ENCODE data around the gene GAS7.
"Not testable (repeated sequence)": the region's sequence is repeated elsewhere in the genome, so short reads cannot be mapped to it uniquely, and the experiment has no call there.

GAS7 gene

DNA sequence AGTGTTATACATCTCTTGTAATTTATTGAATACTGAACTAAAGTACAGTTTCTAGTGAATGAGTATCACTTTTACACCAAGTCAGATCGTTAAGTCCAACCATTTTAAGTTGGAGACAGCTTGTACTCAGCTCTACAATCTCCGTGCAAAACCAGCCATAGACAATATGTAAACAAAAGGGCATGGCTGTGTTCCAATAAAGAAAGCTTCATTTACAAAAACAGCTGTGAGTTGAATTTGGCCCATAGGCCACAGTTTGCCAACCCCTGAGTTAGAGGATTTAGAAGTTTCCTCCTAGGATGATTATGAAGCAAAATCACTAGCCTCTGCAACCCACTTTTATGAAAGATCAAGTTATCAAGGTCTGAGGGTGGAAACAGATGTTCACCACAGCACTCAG lies 187.7 kb downstream of the GAS7 start:
- no peak for DNase-seq

DNA sequence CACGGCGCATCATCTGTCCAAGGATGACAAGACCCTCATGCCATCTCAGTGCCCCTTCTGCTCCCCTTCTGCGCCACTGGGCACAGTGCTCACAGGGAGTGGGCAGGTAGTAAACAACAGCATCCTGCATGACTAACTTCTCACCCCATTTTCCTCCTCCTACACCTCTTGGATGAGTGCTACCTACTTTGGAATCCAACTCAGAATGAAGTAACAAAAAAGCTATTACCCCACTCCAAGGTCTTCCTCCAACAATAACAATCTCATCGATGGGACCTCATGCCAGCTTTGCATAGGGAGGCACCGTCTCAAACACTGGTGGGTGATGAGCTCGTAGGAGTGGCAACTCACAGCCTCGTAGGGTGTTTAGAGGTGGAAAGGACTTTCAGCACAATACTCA lies 194.7 kb downstream of the GAS7 start:
- DNase-seq, result no peak

DNA sequence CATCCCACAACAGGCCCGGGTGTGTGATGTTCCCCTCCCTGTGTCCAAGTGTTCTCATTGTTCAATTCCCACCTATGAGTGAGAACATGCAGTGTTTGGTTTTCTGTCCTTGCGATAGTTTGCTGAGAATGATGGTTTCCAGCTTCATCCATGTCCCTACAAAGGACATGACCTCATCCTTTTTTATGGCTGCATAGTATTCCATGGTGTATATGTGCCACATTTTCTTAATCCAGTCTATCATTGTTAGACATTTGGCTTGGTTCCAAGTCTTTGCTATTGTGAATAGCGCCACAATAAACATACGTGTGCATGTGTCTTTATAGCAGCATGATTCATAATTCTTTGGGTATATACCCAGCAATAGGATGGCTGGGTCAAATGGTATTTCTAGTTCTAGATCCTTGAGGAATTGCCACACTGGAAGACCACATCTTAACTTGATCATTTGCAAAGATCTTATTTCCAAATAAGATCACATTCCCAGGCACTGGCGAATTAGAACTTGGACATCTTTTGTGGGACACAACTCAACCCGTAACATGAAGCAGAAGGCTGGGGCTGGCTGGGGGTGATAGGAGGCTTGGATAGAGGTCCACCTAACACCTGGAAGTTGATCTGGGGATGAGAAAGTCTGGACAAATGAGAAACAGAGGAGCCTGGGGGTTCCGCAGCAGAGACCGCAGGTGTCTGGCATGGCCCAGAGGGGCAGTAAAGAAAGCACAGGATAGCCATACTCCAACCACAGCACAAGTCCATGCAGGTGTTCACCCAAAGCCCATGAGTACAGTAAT lies 195.6 kb downstream of the GAS7 start:
- not testable (repeated sequence) for DNase-seq

GRCh38 chr17:10001306-10001873 lies 197.0 kb downstream of the GAS7 start:
- DNase-seq, result no peak

GRCh38 chr17:9999919-10000695 lies 198.3 kb downstream of the GAS7 start:
- no peak for DNase-seq

- DNase-seq, result no peak
Measured at GRCh38 chr17:9998060-9998459, 200.3 kb downstream of the GAS7 start.

- no peak for DNase-seq
Measured at GRCh38 chr17:9994761-9995160, 203.6 kb downstream of the GAS7 start.

DNA sequence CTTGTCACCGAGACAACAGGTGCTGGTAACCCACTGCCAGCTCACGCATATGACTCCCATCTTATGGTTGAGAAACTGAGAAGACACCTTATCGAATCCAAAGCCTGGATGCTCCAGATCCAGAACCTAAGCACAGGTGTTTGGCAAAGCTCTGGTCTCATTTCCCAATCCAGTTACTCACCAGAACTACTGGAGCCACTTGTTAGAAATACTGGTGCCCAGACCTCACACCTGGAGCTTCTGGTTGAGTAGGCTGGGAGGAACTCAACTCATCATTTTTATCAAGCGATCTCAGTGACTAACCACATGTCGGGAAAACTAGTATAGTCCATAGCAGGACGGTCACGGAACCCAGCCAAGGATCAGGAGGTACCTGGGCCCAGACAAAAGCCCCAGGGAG lies 206.6 kb downstream of the GAS7 start:
- DNase-seq, result no peak

DNA sequence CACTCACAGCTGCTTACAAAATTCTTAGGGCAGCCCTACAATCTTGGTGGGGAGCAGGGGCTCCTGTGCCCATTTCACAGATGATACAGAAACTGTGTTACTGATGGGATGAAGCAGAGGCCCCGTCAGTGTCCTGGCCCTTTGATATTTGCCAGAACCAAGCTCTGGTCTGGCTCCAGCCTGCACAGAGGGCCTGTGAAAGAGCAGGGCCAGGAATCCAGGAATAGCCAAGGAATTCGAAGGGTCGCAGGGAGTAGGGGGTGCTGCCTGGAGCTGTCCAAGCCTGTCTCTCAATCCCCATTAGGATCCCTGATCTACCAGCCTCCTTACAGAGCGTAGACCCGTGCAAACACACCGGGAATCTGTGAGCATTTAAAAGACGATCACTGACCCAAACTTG lies 207.1 kb downstream of the GAS7 start:
- DNase-seq, result no peak

DNA sequence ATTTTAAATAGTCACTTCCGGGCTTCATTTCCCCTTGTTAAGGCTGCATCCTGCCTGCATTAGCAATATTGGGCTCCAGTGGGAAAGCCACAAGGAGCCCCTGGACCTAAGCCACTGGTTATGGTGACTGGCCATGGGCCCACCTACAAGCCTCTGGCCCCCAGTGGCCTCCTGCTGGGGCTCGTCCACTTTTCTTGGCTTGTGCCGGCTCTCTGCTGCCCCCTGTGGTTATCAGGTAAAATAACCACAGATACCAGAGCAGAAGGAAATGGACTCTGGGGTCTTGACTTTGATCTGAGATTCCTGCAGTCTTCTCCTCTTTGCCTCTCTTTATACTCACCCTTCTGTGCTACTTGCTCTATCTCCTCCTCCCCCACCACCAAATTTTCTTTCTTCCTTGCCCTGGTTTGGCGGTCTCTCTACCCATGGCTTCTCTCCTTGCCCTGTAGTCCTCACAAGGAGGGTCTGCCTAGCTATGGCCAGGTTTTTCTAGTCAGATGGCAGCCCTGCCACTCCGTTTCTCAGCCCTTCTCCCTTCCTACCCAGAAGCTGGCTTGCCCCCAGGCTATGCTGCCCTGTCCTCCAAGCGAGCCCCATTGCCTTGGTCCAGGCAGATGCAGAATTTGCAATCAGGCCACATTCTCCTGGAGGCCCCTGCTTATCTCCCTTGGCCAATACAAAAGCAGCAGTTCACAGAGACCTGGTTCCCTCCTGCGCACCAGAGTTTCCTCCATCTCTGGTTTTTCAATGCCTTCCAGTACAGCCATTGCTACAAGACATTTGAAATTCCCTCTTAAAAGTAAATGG lies 210.4 kb downstream of the GAS7 start:
- DNase-seq, result no peak

- no peak for DNase-seq
Measured at GRCh38 chr17:9986754-9987382, 211.5 kb downstream of the GAS7 start.

DNA sequence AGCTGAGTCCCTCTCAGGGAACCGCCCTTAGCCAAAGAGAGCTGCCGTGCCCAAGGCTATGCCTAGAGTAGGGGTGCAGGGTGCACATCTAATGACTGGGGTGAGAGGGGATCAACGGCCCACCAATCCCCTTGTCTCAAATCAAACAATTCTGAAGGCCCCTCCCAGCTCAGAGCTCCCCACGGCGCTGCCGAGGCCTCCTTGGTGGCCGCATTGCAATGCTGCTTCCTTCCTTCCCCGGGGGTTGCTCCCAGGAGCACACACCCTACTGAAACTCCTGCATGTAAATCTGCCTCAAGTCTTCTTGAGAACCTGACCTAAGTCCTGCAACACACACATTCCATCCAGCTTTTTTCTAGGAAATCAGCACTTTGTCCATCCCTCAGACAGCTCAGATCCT lies 212.8 kb downstream of the GAS7 start:
- DNase-seq, result no peak

DNA sequence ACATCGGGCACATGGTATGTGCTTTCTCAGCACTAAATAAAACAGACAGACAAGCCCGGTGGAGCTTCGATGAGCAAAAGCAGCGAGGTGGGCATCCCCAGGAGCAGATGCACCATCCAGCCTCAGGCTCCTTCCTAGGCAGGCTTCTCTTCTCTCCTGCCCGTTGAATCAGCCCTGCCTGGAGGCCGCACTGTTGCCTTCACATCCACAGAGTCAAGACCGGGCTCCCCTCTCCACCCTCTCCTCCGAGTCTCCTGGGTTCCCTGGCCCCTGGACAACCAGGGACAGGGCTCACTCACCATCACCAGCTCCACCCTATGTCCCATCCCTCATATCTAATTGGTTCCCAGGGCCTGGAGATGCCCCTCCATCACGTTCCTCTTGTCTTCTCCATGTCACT lies 213.6 kb downstream of the GAS7 start:
- DNase-seq, result no peak

GRCh38 chr17:9982159-9982558 lies 216.2 kb downstream of the GAS7 start:
- DNase-seq, result peak; percentile 29

- DNase-seq, result no peak
Measured at GRCh38 chr17:9981344-9981915, 217.0 kb downstream of the GAS7 start.

- DNase-seq, result no peak
Measured at GRCh38 chr17:9979463-9979995, 218.9 kb downstream of the GAS7 start.

- DNase-seq, result no peak
Measured at GRCh38 chr17:9977180-9977575, 221.2 kb downstream of the GAS7 start.

GRCh38 chr17:9976283-9977179 lies 221.9 kb downstream of the GAS7 start:
- DNase-seq, result peak; percentile 86

DNA sequence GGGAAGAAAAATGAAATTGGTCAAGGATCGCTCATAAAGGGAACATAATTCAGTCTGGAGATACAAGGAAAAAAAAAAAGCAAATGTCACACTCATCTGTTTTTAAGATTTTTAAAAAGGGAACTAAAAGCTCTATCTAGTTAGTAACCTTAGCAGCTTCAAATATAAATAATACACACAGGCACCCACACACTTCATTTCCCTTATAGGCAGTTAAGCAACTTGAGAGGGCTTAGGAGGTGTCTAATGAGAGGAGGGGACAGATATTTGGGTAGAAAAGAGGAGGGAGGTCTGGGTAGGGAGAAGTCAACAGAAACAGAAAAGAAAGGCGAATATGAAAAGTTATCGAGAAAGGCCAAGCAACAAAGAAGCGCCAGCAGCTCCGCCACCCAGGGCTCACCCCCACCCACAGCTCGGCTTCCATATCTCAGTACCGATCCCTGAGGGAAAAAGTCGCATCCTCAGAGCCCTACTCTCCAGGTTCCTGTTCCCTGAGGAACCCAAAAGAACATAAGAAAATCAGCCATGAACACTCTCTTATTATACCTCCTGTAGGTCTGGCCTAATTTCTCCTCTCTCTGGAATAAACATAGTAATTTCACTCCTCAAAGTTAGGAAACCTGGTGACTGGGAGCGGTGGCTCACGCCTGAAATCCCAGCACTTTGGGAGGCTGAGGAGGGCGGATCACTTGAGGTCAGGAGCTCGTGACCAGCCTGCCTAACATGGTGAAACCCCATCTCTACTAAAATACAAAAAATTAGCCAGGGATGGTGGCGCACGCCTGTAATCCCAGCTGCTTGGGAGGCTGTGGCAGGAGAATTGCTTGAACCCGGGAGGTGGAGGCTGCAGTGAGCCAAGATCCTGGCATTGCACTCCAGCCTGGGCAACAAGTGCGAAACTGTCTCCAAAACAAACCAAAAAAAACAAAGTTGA lies 223.7 kb downstream of the GAS7 start:
- no peak for DNase-seq
